ENCODE measurements around the gene AIP. TPM values are rescaled to one million over a fixed set of nuclear protein-coding genes. Genes with fewer than 3 reads are reported as not detected.

AIP gene
- polyA plus RNA-seq, 1 donor: 51.8 TPM

GRCh38 chr11:67528376-67528775 lies 45.5 kb downstream of the AIP start:
- no peak for DNase-seq

DNA sequence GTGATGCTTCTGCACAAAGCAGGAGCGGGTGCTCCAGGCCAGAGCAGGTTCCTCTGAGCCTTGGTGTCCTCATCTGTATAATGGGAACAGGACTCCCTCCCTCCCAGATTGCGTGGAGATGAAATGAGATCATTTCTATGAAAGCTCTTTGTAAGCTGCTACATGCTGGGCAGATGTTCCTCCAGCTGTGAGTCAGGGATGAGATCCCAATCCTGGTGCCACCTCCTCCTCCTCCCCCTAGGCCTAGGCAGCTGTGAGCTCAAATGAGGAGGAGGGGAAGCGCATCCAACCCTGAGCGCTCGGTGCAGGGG lies 47.4 kb downstream of the AIP start:
- DNase-seq: no peak

DNA sequence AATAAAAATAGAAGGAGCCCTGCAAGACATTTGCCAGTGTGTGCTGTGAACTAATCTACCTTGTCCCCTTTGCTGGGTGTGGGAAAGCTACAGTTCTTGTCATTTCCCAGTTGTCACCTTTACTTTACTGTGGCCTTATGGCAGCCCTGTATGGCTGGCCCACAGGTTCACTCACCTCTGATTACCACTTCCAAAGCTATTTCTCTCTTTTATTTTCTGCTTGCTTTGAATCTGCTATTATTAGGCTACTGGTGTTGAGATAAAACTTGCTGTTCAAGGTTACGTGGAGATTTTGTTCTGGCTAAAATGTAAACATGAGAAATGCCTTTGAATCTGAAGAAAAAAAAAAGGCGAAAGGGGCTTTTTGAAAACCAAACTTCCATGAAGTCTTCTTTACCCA lies 50.1 kb downstream of the AIP start:
- DNase-seq: no peak

DNA sequence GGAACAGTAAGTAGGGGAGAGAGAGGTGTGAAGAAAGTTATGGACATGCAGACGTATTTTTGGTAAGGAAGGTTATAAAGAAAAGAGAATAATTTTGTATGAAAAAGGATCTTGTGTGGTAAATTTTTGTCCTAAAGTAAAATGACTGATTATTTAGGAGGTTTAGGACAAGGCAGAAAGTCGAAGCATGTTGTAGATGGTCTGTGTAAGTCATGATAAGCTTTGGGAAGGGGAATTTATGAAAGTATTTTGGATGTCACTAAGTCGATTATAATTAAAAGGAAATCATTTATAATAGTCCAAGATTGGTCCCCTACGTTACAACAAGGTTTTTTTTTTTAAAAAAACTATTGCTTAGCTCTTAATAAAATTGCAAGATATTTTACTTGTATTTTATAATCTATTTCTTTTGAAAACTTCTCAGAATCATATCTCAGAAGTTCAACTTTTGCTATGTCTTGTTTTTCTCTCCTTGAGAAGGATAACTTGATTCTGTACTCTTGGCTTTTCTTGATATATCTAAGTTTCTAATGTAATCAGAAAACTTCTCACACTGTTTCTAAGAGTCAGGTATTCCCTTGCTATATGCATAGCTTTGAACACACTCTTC lies 51.3 kb downstream of the AIP start:
- no peak for DNase-seq

- no peak for DNase-seq
Measured at GRCh38 chr11:67535561-67535960, 52.7 kb downstream of the AIP start.

- no peak for DNase-seq
Measured at GRCh38 chr11:67538306-67538705, 55.5 kb downstream of the AIP start.

GRCh38 chr11:67538823-67539505 lies 56.1 kb downstream of the AIP start:
- no peak for DNase-seq

GRCh38 chr11:67539550-67539949 lies 56.7 kb downstream of the AIP start:
- no peak for DNase-seq

Other genes with a start within 250 kb of the AIP start
- gene GRK2, start 216.6 kb upstream of the AIP start, polyA plus RNA-seq (ENCODE audit: insufficient read length): 52.4 TPM
- gene ANKRD13D, start 193.7 kb upstream of the AIP start, polyA plus RNA-seq (ENCODE audit: insufficient read length): 35.5 TPM
- 22.8 TPM for gene SSH3, start 179.5 kb upstream of the AIP start, polyA plus RNA-seq (ENCODE audit: insufficient read length)
- gene POLD4, start 129.5 kb upstream of the AIP start, polyA plus RNA-seq (ENCODE audit: insufficient read length): 25.2 TPM
- gene CLCF1, start 109.4 kb upstream of the AIP start, polyA plus RNA-seq (ENCODE audit: insufficient read length): 7.0 TPM
- 29.6 TPM for gene RAD9A, start 91.0 kb upstream of the AIP start, polyA plus RNA-seq (ENCODE audit: insufficient read length)
- gene PPP1CA, start 81.2 kb upstream of the AIP start, polyA plus RNA-seq (ENCODE audit: insufficient read length): 154 TPM
- gene TBC1D10C, start 78.9 kb upstream of the AIP start, polyA plus RNA-seq (ENCODE audit: insufficient read length): 8.2 TPM
- gene CARNS1, start 67.3 kb upstream of the AIP start, polyA plus RNA-seq (ENCODE audit: insufficient read length): 4.4 TPM
- gene RPS6KB2, start 54.5 kb upstream of the AIP start, polyA plus RNA-seq (ENCODE audit: insufficient read length): 40.4 TPM
- gene PTPRCAP, start 45.3 kb upstream of the AIP start, polyA plus RNA-seq (ENCODE audit: insufficient read length): 2.6 TPM
- gene CORO1B, start 39.5 kb upstream of the AIP start, polyA plus RNA-seq (ENCODE audit: insufficient read length): 55.3 TPM
- gene GPR152, start 30.3 kb upstream of the AIP start, polyA plus RNA-seq (ENCODE audit: insufficient read length): not detected
- 1.0 TPM for gene CABP4, start 27.7 kb upstream of the AIP start, polyA plus RNA-seq (ENCODE audit: insufficient read length)
- gene TMEM134, start 13.8 kb upstream of the AIP start, polyA plus RNA-seq (ENCODE audit: insufficient read length): 39.4 TPM
- gene PITPNM1, start 22.3 kb downstream of the AIP start, polyA plus RNA-seq (ENCODE audit: insufficient read length): 28.6 TPM
- 32.8 TPM for gene CDK2AP2, start 25.1 kb downstream of the AIP start, polyA plus RNA-seq (ENCODE audit: insufficient read length)
- gene CABP2, start 40.4 kb downstream of the AIP start, polyA plus RNA-seq (ENCODE audit: insufficient read length): 0.35 TPM
- 672 TPM for gene GSTP1, start 100.8 kb downstream of the AIP start, polyA plus RNA-seq (ENCODE audit: insufficient read length)
- 209 TPM for gene NDUFV1, start 123.9 kb downstream of the AIP start, polyA plus RNA-seq (ENCODE audit: insufficient read length)
- gene NUDT8, start 146.9 kb downstream of the AIP start, polyA plus RNA-seq (ENCODE audit: insufficient read length): 3.8 TPM
- gene TBX10, start 156.7 kb downstream of the AIP start, polyA plus RNA-seq (ENCODE audit: insufficient read length): not detected
- 22.2 TPM for gene ACY3, start 167.7 kb downstream of the AIP start, polyA plus RNA-seq (ENCODE audit: insufficient read length)
- 2.8 TPM for gene ALDH3B2, start 191.6 kb downstream of the AIP start, polyA plus RNA-seq (ENCODE audit: insufficient read length)